MV-4-11 (cell line): ENCODE measurements around the gene AFF4.
A peak's percentile ranks its signal among the peaks of the same experiment; 100 is the strongest.
"Not testable (repeated sequence)": the region's sequence is repeated elsewhere in the genome, so short reads cannot be mapped to it uniquely, and the experiment has no call there.

Experiments
- DNase-seq: peaks from one replicate; lab custom pipeline; 2025; lab: John Stamatoyannopoulos, UW

Gene AFF4

DNA sequence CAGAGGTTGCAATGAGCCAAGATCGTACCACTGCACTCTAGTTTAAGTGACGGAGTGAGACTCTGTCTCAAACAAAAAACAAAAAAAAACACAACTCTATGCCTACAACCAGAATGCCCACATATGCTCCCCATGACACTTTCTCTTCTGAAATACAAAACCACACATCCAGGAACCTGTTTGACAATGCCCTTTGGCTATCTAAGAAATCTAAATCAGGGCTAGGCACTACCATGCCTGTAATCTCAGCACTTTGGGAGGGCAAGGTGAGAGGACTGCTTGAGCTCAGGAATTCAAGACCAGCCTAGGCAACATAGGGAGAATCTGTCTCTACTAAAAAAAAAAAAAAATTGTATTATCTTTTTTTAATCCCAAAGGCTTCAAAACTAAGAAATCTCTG lies 10.6 kb downstream of the AFF4 start:
- DNase-seq: no peak

- DNase-seq: no peak
Measured at GRCh38 chr5:132951897-132952296, 11.5 kb downstream of the AFF4 start.

DNA sequence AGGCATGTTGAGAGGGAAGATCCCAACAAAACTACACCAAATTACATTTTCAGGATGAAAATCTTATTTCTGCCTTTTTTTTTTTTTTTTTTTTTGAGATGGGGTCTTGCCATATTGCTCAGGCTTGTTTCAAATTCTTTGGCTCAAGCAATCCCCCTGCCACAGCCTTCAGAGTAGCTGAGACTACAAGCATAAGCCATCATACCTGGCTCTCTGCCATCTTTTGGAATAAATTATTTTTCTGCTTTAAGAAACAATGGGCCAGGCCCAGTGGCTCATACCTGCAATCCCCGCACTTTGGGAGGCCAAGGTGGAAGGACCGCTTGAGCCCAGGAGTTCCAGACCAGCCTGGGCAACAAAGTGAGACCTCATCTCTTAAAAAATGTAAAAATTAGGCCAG lies 14.3 kb downstream of the AFF4 start:
- DNase-seq: no peak

- no peak for DNase-seq
Measured at GRCh38 chr5:132947671-132948070, 15.8 kb downstream of the AFF4 start.

GRCh38 chr5:132945315-132945714 lies 18.1 kb downstream of the AFF4 start:
- not testable (repeated sequence) for DNase-seq

- no peak for DNase-seq
Measured at GRCh38 chr5:132943362-132944022, 19.9 kb downstream of the AFF4 start.

- no peak for DNase-seq
Measured at GRCh38 chr5:132941331-132941730, 22.1 kb downstream of the AFF4 start.

- no peak for DNase-seq
Measured at GRCh38 chr5:132928062-132928407, 35.4 kb downstream of the AFF4 start.

GRCh38 chr5:132927355-132928061 lies 35.9 kb downstream of the AFF4 start:
- DNase-seq: no peak

DNA sequence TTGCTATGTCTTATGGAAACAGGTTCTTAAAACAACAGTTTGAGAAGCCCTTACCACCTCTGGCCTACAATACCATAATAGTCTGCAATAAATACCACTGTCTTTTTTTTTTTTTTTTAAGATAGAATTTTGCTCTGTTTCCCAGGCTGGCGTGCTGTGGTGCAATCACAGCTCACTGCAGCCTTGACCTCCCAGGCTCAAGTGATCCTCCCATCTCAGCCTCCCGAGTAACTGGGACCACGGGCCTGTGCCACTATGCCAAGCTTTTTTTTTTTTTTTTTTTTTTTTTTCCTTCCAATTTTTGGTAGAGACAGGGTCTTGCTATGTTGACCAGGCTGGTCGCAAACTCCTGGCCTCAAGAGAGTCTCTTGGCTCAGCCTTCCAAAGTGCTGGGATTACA lies 37.0 kb downstream of the AFF4 start:
- no peak for DNase-seq

GRCh38 chr5:132916086-132916485 lies 47.3 kb downstream of the AFF4 start:
- DNase-seq: no peak

- DNase-seq: peak; percentile 87
Measured at GRCh38 chr5:132915681-132916080, 47.8 kb downstream of the AFF4 start.

GRCh38 chr5:132909702-132910101 lies 53.7 kb downstream of the AFF4 start:
- no peak for DNase-seq

GRCh38 chr5:132907161-132907560 lies 56.3 kb downstream of the AFF4 start:
- DNase-seq: no peak

- peak; percentile 36 for DNase-seq
Measured at GRCh38 chr5:132905938-132906337, 57.5 kb downstream of the AFF4 start.

DNA sequence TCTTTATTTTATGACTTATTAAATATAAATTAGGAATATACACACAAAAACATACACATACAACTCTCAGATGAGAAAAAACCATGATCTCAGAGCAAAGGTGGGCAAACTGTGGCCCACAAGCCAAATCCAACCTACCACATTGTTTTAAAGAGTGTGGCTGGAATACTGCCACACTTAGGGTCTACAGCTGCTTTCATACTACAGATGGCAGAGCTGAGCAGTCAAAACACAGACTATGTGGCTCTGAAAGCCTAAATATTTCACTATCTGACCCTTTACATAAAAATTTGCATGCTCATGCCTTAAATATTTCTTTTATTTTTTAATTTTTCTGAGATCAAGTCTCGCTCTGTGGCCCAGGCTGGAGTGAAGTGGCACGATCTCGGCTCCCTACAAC lies 61.7 kb downstream of the AFF4 start:
- DNase-seq: no peak

DNA sequence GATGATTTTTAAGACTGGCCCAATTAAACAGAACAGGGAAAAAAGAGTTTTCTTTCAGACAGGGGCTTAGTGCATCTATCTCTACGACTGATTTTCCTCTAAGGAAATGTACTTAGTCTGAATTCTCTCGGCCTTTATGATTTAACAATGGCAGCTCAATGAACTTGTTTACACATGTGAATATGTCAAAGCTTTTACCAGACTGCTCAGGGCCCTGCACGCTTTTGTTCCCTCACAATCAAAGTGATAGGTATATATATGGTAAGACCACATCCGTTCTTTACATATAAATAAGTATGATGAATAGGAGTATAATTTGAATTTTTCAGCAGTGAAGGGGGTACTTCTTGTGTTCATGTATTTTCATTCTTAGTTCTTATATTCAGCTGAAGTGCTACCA lies 62.4 kb downstream of the AFF4 start:
- DNase-seq: no peak

- DNase-seq: no peak
Measured at GRCh38 chr5:132898094-132898493, 65.3 kb downstream of the AFF4 start.

GRCh38 chr5:132896685-132897084 lies 66.7 kb downstream of the AFF4 start:
- DNase-seq: no peak

- DNase-seq: no peak
Measured at GRCh38 chr5:132895719-132896305, 67.6 kb downstream of the AFF4 start.

DNA sequence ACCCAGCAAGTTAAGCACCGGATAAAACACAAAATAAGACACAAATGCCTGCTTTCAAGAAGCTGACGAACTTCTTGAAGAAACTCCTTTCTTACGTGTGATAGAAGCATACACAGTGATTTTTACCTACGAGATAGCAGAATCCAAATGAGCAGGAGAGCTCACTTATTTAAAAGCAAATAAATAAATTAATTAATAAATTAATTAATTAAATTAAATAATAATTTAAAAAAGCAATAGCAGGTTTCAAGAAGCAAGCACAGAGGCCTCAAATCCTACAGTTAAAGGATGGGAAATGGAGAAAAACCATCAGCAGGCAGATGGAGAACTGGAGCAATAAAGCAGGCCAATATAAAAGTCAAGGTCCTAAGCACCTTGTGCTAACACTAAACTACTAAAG lies 72.6 kb downstream of the AFF4 start:
- no peak for DNase-seq

- DNase-seq: no peak
Measured at GRCh38 chr5:132889501-132889900, 73.9 kb downstream of the AFF4 start.

DNA sequence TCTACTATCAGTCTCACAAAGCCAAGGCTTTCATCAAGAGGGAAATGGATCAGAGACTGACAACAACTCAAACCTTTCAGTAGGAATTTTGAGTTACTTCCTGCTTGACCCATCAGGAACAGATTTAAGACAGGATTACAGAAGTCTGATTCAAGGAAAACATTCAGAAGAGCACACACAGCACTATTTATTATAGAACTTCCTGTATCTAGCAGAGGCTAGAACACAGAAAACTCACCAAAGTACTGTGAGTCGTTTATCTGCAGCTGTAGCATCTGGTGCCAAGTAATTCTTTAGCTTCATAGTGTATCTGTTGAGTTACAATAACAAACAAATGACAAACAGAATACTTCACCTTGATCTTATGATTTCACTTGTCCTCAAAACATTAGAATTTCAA lies 76.2 kb downstream of the AFF4 start:
- DNase-seq: no peak
